GM12874 (cell line): ENCODE results near the gene PRM1.

Experiments used
- TF ChIP-seq, protein P1 (sequence below): IDR thresholded peaks from 2 replicates; pipeline ENCODE4 v1.5.1; 2011; ENCODE audit warnings: low read depth, mild to moderate bottlenecking, control low read depth, low read length, moderate library complexity; ENCODE audit not compliant: insufficient read depth

The PRM1 gene

DNA sequence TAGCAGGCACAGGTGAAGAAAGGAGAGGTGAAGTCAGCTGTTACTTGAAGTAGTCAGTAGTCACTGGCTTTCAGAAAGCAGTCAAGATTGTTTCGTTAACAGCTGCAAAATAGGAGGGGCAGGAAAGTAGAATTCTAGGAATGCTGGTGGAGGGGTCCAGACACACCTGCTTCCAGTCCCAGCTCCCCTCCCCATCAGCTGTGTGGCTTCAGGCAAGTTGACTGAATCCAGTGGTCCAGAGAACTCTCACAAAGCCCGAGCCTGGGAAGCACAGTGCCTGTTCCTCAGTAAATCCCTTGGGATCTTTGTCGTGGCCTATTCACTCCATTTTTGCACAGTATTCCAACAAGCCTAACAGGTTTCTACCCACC is 20.5 kb downstream of the PRM1 start:
- TF ChIP-seq, protein P1, sequence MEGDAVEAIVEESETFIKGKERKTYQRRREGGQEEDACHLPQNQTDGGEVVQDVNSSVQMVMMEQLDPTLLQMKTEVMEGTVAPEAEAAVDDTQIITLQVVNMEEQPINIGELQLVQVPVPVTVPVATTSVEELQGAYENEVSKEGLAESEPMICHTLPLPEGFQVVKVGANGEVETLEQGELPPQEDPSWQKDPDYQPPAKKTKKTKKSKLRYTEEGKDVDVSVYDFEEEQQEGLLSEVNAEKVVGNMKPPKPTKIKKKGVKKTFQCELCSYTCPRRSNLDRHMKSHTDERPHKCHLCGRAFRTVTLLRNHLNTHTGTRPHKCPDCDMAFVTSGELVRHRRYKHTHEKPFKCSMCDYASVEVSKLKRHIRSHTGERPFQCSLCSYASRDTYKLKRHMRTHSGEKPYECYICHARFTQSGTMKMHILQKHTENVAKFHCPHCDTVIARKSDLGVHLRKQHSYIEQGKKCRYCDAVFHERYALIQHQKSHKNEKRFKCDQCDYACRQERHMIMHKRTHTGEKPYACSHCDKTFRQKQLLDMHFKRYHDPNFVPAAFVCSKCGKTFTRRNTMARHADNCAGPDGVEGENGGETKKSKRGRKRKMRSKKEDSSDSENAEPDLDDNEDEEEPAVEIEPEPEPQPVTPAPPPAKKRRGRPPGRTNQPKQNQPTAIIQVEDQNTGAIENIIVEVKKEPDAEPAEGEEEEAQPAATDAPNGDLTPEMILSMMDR, result no peak

DNA sequence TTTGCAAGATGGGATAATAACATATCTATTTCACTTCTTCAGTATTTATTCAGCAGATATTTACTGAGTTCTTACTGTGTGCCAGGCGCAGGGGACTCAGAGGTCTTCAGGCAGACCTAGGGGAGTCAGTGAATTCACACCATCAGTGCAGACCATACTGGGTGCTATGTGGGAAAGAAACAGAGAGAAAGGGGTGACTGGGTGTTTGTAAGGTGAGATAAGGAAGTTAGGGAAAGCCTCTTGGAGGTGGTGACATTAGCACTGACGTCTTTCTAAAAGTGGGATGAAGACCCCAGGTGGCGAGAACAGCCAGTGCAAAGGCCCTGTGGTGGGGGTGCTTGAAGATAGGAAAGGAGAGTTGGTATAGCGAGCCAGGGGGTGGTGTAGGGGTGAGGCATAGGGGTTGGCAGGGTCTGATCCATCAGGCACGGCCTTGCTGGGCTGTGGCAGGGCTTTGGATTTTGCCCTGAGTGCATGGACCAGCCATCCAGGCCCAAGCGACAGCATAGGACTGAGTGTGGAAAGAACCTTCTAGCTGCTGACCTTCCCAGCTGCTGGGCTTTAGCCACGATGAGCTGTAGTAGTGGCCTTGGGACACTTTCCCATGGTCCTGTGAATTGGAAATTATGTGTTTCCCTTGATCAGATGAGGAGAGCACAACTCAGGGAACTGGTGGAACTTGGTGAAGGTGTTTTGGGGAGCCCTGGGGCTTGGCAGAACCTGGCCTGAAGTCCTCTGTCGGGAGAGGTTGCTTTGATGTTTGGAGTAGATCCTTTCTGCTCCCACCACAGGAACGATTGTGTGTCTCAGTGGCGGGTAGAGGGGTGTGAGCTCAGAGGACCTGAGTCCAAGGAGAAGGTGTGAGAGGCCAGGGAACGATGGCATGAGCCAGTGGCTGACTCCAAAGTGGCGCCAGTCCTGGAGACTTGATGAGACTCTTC is 21.2 kb downstream of the PRM1 start:
- TF ChIP-seq, protein P1, result no peak

DNA sequence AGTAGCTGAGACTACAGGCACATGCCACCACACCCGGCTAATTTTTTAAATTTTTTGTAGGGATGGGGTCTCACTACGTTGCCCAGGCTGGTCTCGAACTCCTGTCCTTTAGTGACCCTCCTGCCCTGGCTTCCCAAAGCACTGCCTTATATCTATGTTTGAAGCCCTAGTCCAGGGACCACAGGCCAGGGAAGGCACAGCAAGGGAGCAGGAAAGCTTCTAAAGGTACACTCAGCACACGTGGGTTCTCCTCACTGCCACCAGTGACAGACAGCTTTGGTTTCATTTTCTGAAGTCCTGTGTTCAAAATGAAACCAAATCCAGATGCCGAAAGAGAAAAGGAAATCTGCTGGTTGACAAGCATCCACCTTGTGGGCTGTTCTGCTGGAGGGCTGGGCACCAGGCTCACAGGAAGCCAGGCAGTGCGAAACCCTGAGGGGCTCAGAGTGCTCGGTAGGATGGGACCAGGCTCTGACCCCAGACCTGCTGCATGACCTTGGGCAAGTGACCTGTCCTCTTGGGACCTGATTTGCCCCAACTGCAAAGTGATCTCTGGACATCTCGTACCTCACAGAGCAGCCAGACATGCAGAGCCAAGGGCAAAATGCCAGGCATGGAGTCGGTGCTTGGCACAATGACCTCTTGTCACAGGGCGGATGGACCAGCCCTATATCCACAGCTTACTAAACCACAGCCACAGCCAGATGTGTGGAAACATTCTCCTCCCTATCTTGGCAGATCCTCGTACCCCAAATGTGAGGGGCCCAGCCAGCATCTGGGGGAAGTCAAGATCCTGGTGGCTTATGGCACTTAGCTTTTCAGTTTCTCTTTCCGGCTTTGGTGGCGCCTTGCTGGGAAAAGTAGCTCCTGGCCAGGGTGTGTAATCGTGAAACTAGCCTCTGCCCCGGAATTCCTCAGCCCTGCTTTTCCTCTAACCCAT is 22.3 kb downstream of the PRM1 start:
- TF ChIP-seq, protein P1, result no peak

DNA sequence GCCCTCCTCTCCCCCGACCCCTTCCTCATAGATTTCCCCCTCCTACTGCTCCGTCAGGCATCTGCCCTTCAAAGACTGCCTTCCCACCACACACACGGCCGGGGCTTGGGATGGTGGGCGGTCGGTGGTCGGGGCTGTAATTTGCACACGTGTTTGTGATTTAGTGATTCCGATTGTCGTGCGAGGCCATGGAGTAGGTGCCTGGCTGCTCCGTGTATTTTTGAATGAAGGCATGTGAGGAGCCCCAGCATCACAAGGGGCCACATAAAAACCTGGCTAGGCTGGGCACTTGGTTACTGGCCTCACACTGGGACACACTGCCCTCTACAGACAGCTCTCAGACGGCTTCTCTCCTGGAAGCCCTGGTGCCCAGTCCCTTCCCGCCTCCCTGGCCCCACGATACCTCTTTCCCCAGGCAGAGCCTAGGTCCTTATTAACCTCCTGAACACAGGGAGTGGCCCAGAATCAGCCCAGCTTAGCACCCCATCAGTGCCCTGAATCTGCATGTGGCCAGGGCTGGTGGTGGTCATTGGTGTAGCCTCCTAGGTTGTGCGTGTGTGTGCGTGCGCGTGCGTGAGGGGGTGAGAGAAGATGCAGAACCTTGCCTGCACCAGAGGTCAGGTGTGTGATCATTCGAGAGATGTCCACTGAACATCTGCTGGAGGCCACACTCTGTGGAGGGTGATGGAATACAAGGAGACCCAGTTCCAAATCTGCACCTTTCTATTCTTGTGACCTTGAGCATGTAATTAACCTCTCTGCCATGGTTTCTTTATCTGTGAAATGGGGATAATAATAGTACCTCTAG is 23.8 kb downstream of the PRM1 start:
- TF ChIP-seq, protein P1, result peak; percentile 76

DNA sequence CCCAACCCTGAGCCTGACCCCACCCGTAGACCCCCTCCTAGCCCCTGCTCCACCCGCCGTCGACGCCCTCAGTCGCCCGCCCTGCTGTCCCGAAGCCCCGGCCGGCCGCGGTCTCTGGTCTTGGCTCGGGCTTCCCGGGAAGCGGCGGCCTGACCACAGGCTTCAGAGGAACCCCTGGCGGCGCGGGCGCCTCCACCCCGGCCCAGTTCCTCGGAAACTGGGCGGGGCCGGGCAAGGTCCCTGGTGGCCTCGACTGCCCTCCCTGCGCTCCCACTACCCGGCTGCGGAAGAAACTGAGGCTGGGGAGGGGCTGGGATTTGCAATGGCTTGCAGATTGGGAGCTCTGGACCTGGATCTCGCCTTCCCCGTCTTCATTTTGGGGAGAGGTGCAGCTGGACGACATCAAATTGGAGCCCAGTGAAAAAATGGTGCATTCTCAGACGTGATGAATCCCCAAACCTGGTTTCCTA is 24.4 kb downstream of the PRM1 start:
- TF ChIP-seq, protein P1, result no peak

DNA sequence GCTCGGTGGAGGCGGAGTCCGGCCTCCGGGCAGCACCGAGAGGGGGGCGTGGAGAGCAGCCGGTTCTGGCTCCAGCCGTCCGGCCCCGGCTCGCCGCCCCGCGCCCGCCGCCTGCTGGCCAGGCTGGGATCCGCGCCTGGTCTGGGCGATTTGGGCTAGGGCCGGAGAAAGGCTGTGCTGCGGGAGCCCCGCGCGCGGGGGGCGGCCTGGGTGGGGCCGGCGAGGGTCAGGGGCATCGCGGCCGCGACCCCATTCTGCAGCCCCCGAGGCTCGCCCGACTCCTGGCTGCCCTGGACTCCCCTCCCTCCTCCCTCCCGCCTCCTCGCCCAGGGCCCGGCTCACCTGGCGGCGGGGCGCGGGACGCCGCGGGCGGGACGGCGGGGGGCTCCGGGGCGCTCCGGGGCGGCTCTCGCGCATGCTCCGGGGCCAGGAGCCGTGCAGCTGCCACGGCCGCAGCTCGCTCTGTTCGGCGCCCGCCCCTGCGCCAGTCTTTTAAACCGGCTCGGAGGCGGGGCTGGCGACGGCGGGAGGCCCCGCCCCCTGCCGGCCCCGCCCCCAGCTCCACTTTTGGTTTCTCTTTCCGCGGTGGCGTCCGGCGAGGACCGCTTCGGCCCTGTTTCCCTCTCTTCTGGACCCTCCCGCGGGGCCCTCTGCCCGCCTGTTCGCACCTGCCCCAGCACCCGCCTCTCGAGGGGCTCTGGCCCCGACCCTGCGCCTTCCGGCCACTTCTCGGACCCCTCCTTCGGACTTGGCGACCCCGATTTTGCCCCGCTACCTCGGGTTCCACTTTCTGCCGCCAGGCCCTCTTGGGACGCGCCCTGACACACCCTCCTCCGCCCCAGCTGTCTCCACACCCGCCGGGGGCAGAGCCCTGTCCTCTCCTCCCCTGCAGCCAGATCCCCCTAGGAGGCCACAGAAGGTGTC is 25.1 kb downstream of the PRM1 start, which contains the start of gene SOCS1:
Gene SOCS1, minus strand, starts transcription at position 468 of the 924 bp plus-strand sequence. CDS start 726 bp downstream, outside the sequence.
- TF ChIP-seq, protein P1, result peak; percentile 83
